ENCODE measurements around the gene GRIP2. TPM values are rescaled to one million over a fixed set of nuclear protein-coding genes. Genes with fewer than 3 reads are reported as not detected.

The GRIP2 gene
- total RNA-seq, 1 donor from 2014 or later: 11.2 TPM

- TF ChIP-seq CTCF (IDR thresholded peaks at IDR 0.05; ENCODE audit: unreplicated experiment): no peak
- Mint-ChIP-seq H3K4me1 (ENCODE audit: low read depth) (no peaks in the 10 kb centered on the region), H3K27ac (no peak overlapping the region), H3K9me3 (ENCODE audit: low read depth) (no peaks in the 10 kb centered on the region), H3K27me3 (no peaks in the 10 kb centered on the region), H3K36me3 (ENCODE audit: insufficient read depth) (no peaks in the 10 kb centered on the region), H3K4me3 (ENCODE audit: low read depth) (no peak overlapping the region)
- DNase-seq (ENCODE audit: low spot score, unreplicated experiment): no peak
Measured at GRCh38 chr3:14539384-14539741, 779 bp downstream of the GRIP2 start.

GRCh38 chr3:14538451-14539088 is 1.6 kb downstream of the GRIP2 start:
- TF ChIP-seq CTCF (IDR thresholded peaks at IDR 0.05; ENCODE audit: unreplicated experiment): no peak
- H3K27me3 Mint-ChIP-seq: no peaks in the 10 kb centered on the region

GRCh38 chr3:14537590-14538450 is 2.3 kb downstream of the GRIP2 start:
- Mint-ChIP-seq H3K36me3 (ENCODE audit: insufficient read depth) (no peaks in the 10 kb centered on the region), H3K4me3 (ENCODE audit: low read depth) (no peak overlapping the region), H3K27ac (peak overlapping the region; percentile 21), H3K4me1 (ENCODE audit: low read depth) (no peaks in the 10 kb centered on the region), H3K27me3 (no peaks in the 10 kb centered on the region), H3K9me3 (ENCODE audit: low read depth) (no peaks in the 10 kb centered on the region)
- no peak for DNase-seq (ENCODE audit: low spot score, unreplicated experiment)
- TF ChIP-seq CTCF (IDR thresholded peaks at IDR 0.05; ENCODE audit: unreplicated experiment): no peak

More at GRCh38 chr3:14538451-14539088, 1.6 kb downstream of the GRIP2 start:
- no peak for DNase-seq (ENCODE audit: low spot score, unreplicated experiment)
- no peak overlapping the region for H3K27ac Mint-ChIP-seq
- no peaks in the 10 kb centered on the region for H3K9me3 Mint-ChIP-seq (ENCODE audit: low read depth)
- no peaks in the 10 kb centered on the region for H3K4me1 Mint-ChIP-seq (ENCODE audit: low read depth)
- H3K36me3 Mint-ChIP-seq (ENCODE audit: insufficient read depth): no peaks in the 10 kb centered on the region
- H3K4me3 Mint-ChIP-seq (ENCODE audit: low read depth): no peak overlapping the region

GRCh38 chr3:14536837-14537589 is 3.1 kb downstream of the GRIP2 start:
- peak overlapping the region; percentile 21 for H3K27ac Mint-ChIP-seq
- TF ChIP-seq CTCF (IDR thresholded peaks at IDR 0.05; ENCODE audit: unreplicated experiment): no peak
- H3K27me3 Mint-ChIP-seq: no peaks in the 10 kb centered on the region
- H3K4me3 Mint-ChIP-seq (ENCODE audit: low read depth): no peak overlapping the region
- no peaks in the 10 kb centered on the region for H3K4me1 Mint-ChIP-seq (ENCODE audit: low read depth)
- H3K36me3 Mint-ChIP-seq (ENCODE audit: insufficient read depth): no peaks in the 10 kb centered on the region
- H3K9me3 Mint-ChIP-seq (ENCODE audit: low read depth): no peaks in the 10 kb centered on the region
- no peak for DNase-seq (ENCODE audit: low spot score, unreplicated experiment)

Data from progenitor cell of endocrine pancreas (in vitro differentiated cells).